GM13977 (cell line): ENCODE data around the gene LGR5.

Experiments
- DNase-seq: peaks from one replicate; pipeline ENCODE4 v3.0.0; 2012; ENCODE audit warnings: low spot score
- CTCF ChIP-seq: IDR thresholded peaks from 2 replicates; pipeline ENCODE4 v1.5.1; 2012; ENCODE audit warnings: mild to moderate bottlenecking, control low read depth; ENCODE audit not compliant: insufficient read depth; ENCODE audit errors: extremely low read depth, missing control alignments
- in situ Hi-C: fragments of 300-500 bp; cut with MboI; formaldehyde crosslinking; loops from one replicate; pipeline ENCODE4 v1.12.0; 2022; ENCODE audit warnings: low sequenced_read_pairs, low pct_unique_long_range_greater_than_20kb, mixed read lengths, inconsistent platforms; ENCODE audit not compliant: unreplicated experiment

LGR5 gene

GRCh38 chr12:71405884-71406283, 33.7 kb upstream of the LGR5 start:
- in situ Hi-C loops: loop anchor here (25.0 kb wide), 1 partner anchor 331 kb away; no protein-coding TSS in a partner anchor
- TF ChIP-seq CTCF: no peak
- DNase-seq: no peak

GRCh38 chr12:71407732-71408131, 31.9 kb upstream of the LGR5 start:
- in situ Hi-C loops: loop anchor here (25.0 kb wide), 1 partner anchor 330 kb away; no protein-coding TSS in a partner anchor
- TF ChIP-seq CTCF: no peak
- no peak for DNase-seq

GRCh38 chr12:71410844-71411243, 28.8 kb upstream of the LGR5 start:
- in situ Hi-C loops: loop anchor here (25.0 kb wide), 1 partner anchor 326 kb away; no protein-coding TSS in a partner anchor
- no peak for TF ChIP-seq CTCF

GRCh38 chr12:71411635-71412034, 28.0 kb upstream of the LGR5 start:
- TF ChIP-seq CTCF: no peak
- no peak for DNase-seq
- in situ Hi-C loops: loop anchor here (25.0 kb wide), 1 partner anchor 326 kb away; no protein-coding TSS in a partner anchor

More at GRCh38 chr12:71410844-71411243, 28.8 kb upstream of the LGR5 start:
- DNase-seq: no peak

GRCh38 chr12:71415336-71416231, 24.0 kb upstream of the LGR5 start:
- TF ChIP-seq CTCF: peak; percentile 85
- in situ Hi-C loops: loop anchor here (25.0 kb wide), 1 partner anchor 322 kb away; no protein-coding TSS in a partner anchor
- peak; percentile 61 for DNase-seq

- no peak for DNase-seq
- TF ChIP-seq CTCF: no peak
- in situ Hi-C loops: loop anchor here (25.0 kb wide), 1 partner anchor 320 kb away; no protein-coding TSS in a partner anchor
These were observed 22.4 kb upstream of the LGR5 start for GRCh38 chr12:71417181-71417580.
